Neural cell (in vitro differentiated cells): ENCODE measurements around the gene TTLL12. TPM values are rescaled to one million over a fixed set of nuclear protein-coding genes. Genes with fewer than 3 reads are reported as not detected.

ENCODE experiments used
- H2AFZ ChIP-seq: fragments of 200-600, 300-800 bp; sonication (generic), shearing (Covaris generic); 2 replicates; pipeline ENCODE4 v1.6.0; 2014; ENCODE audit warnings: low read depth, mild to moderate bottlenecking, antibody characterized with exemption, low read length, moderate library complexity
- H3F3A ChIP-seq: fragments of 200-600 bp; shearing (Covaris generic); 2 replicates; pipeline ENCODE4 v1.6.1; 2016; ENCODE audit warnings: mild to moderate bottlenecking, moderate library complexity, mixed read lengths, antibody characterized with exemption, low read length; ENCODE audit not compliant: insufficient read depth, poor library complexity, severe bottlenecking
- H3K27ac ChIP-seq: fragments of 200-600, 300-800 bp; sonication (generic), shearing (Covaris generic); 2 replicates; pipeline ENCODE4 v1.5.1; 2014; ENCODE audit warnings: mild to moderate bottlenecking, low read length, moderate library complexity
- H3K27me3 ChIP-seq: fragments of 300-800, 200-600 bp; sonication (generic), shearing (Covaris generic); 2 replicates; pipeline ENCODE4 v1.6.0; 2014; ENCODE audit warnings: mild to moderate bottlenecking, low read depth, low read length, moderate library complexity; ENCODE audit not compliant: insufficient read depth
- H3K36me3 ChIP-seq: fragments of 300-800, 200-600 bp; sonication (generic), shearing (Covaris generic); 2 replicates; pipeline ENCODE4 v1.5.1; 2014; ENCODE audit warnings: mild to moderate bottlenecking, antibody characterized with exemption, low read length, moderate library complexity; ENCODE audit not compliant: insufficient read depth
- H3K4me2 ChIP-seq: fragments of 300-800, 200-600 bp; sonication (generic), shearing (Covaris generic); 2 replicates; pipeline ENCODE4 v1.6.0; 2014; ENCODE audit warnings: mild to moderate bottlenecking, low read length
- H3K4me3 ChIP-seq: fragments of 300-800, 200-600 bp; sonication (generic), shearing (Covaris generic); 2 replicates; pipeline ENCODE4 v1.5.1; 2014; ENCODE audit warnings: mild to moderate bottlenecking, low read length, moderate library complexity
- H3K79me2 ChIP-seq: fragments of 200-600 bp; shearing (Covaris generic); replicated peaks from 2 replicates; pipeline ENCODE4 v1.6.0; 2014; ENCODE audit warnings: mild to moderate bottlenecking, low read length, moderate library complexity; ENCODE audit not compliant: insufficient read depth
- H3K9ac ChIP-seq: fragments of 300-800, 200-600 bp; sonication (generic), shearing (Covaris generic); 2 replicates; pipeline ENCODE4 v1.6.1; 2016; ENCODE audit warnings: mild to moderate bottlenecking, low read length, mixed read lengths
- H3K9me2 ChIP-seq: fragments of 200-600 bp; shearing (Covaris generic); 2 replicates; pipeline ENCODE4 v1.6.1; 2016; ENCODE audit warnings: mild to moderate bottlenecking, low read length, mixed read lengths; ENCODE audit not compliant: insufficient read depth
- H3K9me3 ChIP-seq: fragments of 200-600, 300-800 bp; sonication (generic), shearing (Covaris generic); 2 replicates; pipeline ENCODE4 v1.6.1; 2016; ENCODE audit warnings: mild to moderate bottlenecking, mixed run types, low read length, moderate library complexity, mixed read lengths
- H4K20me1 ChIP-seq: fragments of 200-600 bp; shearing (Covaris generic); 2 replicates; pipeline ENCODE4 v1.6.1; 2016; ENCODE audit warnings: mild to moderate bottlenecking, mixed run types; ENCODE audit not compliant: insufficient read depth
- CTCF ChIP-seq: fragments of 450-650 bp; IDR thresholded peaks from 2 replicates; pipeline ENCODE4 v1.5.1; 2014; ENCODE audit warnings: antibody characterized with exemption, mild to moderate bottlenecking, moderate library complexity; ENCODE audit not compliant: poor library complexity, severe bottlenecking
- MXI1 ChIP-seq: fragments of 450-650 bp; conservative IDR thresholded peaks from 2 replicates; pipeline ENCODE4 v1.6.1; 2014; ENCODE audit warnings: antibody characterized with exemption, mild to moderate bottlenecking; ENCODE audit not compliant: poor library complexity, severe bottlenecking
- POLR2AphosphoS5 ChIP-seq: IDR thresholded peaks from 2 replicates; pipeline ENCODE4 v1.6.1; 2012
- RAD21 ChIP-seq: fragments of 450-650 bp; conservative IDR thresholded peaks from 2 replicates; pipeline ENCODE4 v1.6.1; 2014; ENCODE audit warnings: antibody characterized with exemption, mild to moderate bottlenecking, moderate library complexity
- REST ChIP-seq: IDR thresholded peaks from 2 replicates; pipeline ENCODE4 v1.6.1; 2012; ENCODE audit warnings: borderline replicate concordance
- SMC3 ChIP-seq: fragments of 450-650 bp; conservative IDR thresholded peaks from 2 replicates; pipeline ENCODE4 v1.6.1; 2014; ENCODE audit warnings: antibody characterized with exemption, mild to moderate bottlenecking, moderate library complexity; ENCODE audit not compliant: poor library complexity
- TAF1 ChIP-seq: IDR thresholded peaks from 2 replicates; pipeline ENCODE4 v1.6.1; 2012; ENCODE audit warnings: low read depth
- polyA plus RNA-seq: library from polyadenylated mRNA; depleted of rRNA; stranded (reverse); fragments of >200 nt; gene quantifications from 2 replicates; pipeline ENCODE4 v1.2.3, GENCODE V29; 2014

The TTLL12 gene
- polyA plus RNA-seq, 1 donor from 2014 or later, result 22.2 TPM

DNA sequence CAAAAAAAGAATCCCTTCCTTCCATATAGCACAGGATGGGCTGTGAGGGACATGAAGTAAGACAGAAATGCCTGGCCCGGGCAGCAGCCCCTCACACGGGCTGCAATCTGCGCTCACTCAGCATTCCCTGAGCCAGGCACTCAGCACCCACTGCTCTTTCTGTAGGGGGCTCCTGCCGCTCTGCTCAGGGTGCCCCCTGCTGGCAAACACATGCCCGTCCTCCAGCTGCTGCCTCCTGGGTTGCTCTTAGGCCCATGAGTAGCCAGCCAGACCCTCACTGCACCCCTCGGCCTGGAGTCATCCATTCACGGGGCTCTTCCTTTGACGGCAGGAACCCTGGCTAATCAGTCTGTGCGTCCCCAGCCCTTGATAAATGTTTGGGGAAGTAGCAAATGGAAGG, 50.7 kb downstream of the TTLL12 start:
- H4K20me1 ChIP-seq, result no peaks in the 10 kb centered on the region
- no peaks in the 10 kb centered on the region for H3K36me3 ChIP-seq

GRCh38 chr22:43135565-43135964, 51.4 kb downstream of the TTLL12 start:
- H3F3A ChIP-seq, result no peaks in the 10 kb centered on the region
- no peak for TF ChIP-seq MXI1
- no peak for TF ChIP-seq TAF1
- TF ChIP-seq REST, result no peak
- no peak for TF ChIP-seq RAD21
- TF ChIP-seq CTCF, result no peak
- TF ChIP-seq POLR2AphosphoS5, result no peak

More for the DNA sequence above, 50.7 kb downstream of the TTLL12 start:
- H3F3A ChIP-seq, result no peaks in the 10 kb centered on the region
- H3K9me3 ChIP-seq, result no peaks in the 10 kb centered on the region
- H3K27ac ChIP-seq, result no peak overlapping the region
- H3K4me3 ChIP-seq, result no peak overlapping the region
- H3K27me3 ChIP-seq, result no peaks in the 10 kb centered on the region
- no peak overlapping the region for H3K9ac ChIP-seq
- no peak for TF ChIP-seq MXI1
- peak; percentile 49 for TF ChIP-seq RAD21
- peak; percentile 59 for TF ChIP-seq SMC3
- TF ChIP-seq CTCF, result peak; percentile 59
- TF ChIP-seq REST, result no peak
- H2AFZ ChIP-seq, result no peak overlapping the region
- H3K9me2 ChIP-seq, result no peaks in the 10 kb centered on the region
- H3K79me2 ChIP-seq, result no peaks in the 10 kb centered on the region
- no peak overlapping the region for H3K4me2 ChIP-seq

More at GRCh38 chr22:43135565-43135964, 51.4 kb downstream of the TTLL12 start:
- no peaks in the 10 kb centered on the region for H3K27me3 ChIP-seq
- H3K9me2 ChIP-seq, result no peaks in the 10 kb centered on the region
- H3K4me3 ChIP-seq, result no peak overlapping the region
- no peak overlapping the region for H2AFZ ChIP-seq
- H3K4me2 ChIP-seq, result no peak overlapping the region
- H4K20me1 ChIP-seq, result no peaks in the 10 kb centered on the region
- no peak overlapping the region for H3K27ac ChIP-seq
- H3K79me2 ChIP-seq, result no peaks in the 10 kb centered on the region
- H3K9ac ChIP-seq, result no peak overlapping the region
- no peaks in the 10 kb centered on the region for H3K9me3 ChIP-seq
- H3K36me3 ChIP-seq, result no peaks in the 10 kb centered on the region
